A549 treated with DMSO at 1 μM for 4 hours (cell line): ENCODE data around the gene HTR3A. TPM values are rescaled to one million over a fixed set of nuclear protein-coding genes. Genes with fewer than 3 reads are reported as not detected.

Experiments used
- total RNA-seq: library from RNA; stranded (reverse); fragments of 200-300 nt; extraction: Qiagen RNA extraction; gene quantifications from 5 replicates; pipeline ENCODE4 v1.2.3, GENCODE V29; 2022; ENCODE audit warnings: low read depth

The HTR3A gene
- total RNA-seq: not detected in 5 replicates

DNA sequence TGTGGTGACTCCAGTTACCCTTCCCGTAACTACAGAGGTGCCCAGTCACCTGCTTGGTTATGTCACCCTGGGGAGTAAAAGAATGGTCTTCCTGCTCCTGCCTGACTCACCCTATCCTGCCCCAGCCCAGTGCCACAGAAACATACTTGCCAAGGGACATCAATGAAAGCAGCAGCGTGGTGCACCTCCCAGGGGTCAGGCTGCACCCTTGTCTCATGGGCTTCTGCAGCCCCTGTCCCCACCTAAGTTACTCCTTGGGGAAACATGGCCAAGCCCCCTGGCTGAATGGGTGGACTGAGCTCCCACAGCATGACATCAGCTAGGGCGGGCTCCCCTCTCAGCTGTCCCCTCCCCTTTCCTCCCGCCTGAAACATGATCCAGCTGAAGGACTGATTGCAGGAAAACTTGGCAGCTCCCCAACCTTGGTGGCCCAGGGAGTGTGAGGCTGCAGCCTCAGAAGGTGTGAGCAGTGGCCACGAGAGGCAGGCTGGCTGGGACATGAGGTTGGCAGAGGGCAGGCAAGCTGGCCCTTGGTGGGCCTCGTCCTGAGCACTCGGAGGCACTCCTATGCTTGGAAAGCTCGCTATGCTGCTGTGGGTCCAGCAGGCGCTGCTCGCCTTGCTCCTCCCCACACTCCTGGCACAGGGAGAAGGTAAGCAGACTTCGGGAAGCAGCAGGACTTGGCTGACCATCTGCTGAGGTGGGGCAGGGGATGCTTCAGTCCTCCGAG, at the start of gene HTR3A:
Gene HTR3A, plus strand, starts transcription at position 368 of the 730 bp plus-strand sequence. Its CDS starts 218 bp downstream, at position 586.

Other genes with a start within 250 kb of the HTR3A start
- gene ZW10, start 201.4 kb upstream of the HTR3A start, total RNA-seq: 12.4 to 15.0 TPM (median 14.5 TPM) in 5 replicates
- gene CLDN25, start 195.3 kb upstream of the HTR3A start, total RNA-seq: not detected in 5 replicates
- 12.1 to 21.1 TPM (median 17.3 TPM) in 5 replicates for gene USP28, start 99.5 kb upstream of the HTR3A start, total RNA-seq
- gene HTR3B, start 70.3 kb upstream of the HTR3A start, total RNA-seq: not detected in 5 replicates
- gene ZBTB16, start 84.6 kb downstream of the HTR3A start, total RNA-seq: not detected in 5 replicates